Placental pericyte (primary cell): ENCODE data around the gene SULT1C4. TPM values are rescaled to one million over a fixed set of nuclear protein-coding genes. Genes with fewer than 3 reads are reported as not detected.

Experiments used
- small RNA-seq: library from RNA; depleted of rRNA; stranded (forward); fragments of <200 nt; gene quantifications from one replicate; pipeline ENCODE3, GENCODE V24; 2012; ENCODE audit warnings: low replicate concordance
- total RNA-seq: library from RNA; depleted of rRNA; stranded (reverse); fragments of >200 nt; gene quantifications from 2 replicates; pipeline ENCODE4 v1.2.3, GENCODE V29; 2012

SULT1C4 gene
- 0.14 TPM in 1 of 2 replicates, not detected in the other for total RNA-seq

GRCh38 chr2:108377815-108378630 is at the start of gene SULT1C4:
Gene SULT1C4 (plus strand): TSS chr2:108377954. CDS start chr2:108378338, 384 bp downstream.

Small RNAs within 50 kb of the gene (small RNA-seq; reads per million reads assigned to genes)
- not detected for gene SMIM12P1

Other genes with a start within 250 kb of the SULT1C4 start
- not detected in 2 replicates for gene SULT1C3, start 138.0 kb upstream of the SULT1C4 start, total RNA-seq
- gene SULT1C2, start 89.1 kb upstream of the SULT1C4 start, total RNA-seq = not detected in 2 replicates
- gene GCC2, start 71.3 kb downstream of the SULT1C4 start, total RNA-seq = 25.6 and 26.2 TPM in 2 replicates
- 148 and 258 TPM in 2 replicates for gene LIMS1, start 156.5 kb downstream of the SULT1C4 start, total RNA-seq